H9 (cell line): ENCODE data around the gene TRMT1L. TPM values are rescaled to one million over a fixed set of nuclear protein-coding genes. Genes with fewer than 3 reads are reported as not detected.

Experiments
- DNase-seq: peaks from one replicate; pipeline ENCODE4 v3.0.0-alpha.2; 2017
- H2AFZ ChIP-seq: one replicate; pipeline ENCODE4 v1.6.1; 2013; ENCODE audit warnings: mild to moderate bottlenecking, low read length, control low read depth, moderate library complexity
- H2AK5ac ChIP-seq: 2 replicates; pipeline ENCODE4 v1.6.1; 2013; ENCODE audit warnings: low read length, control low read depth, mixed read lengths; ENCODE audit not compliant: insufficient read length
- H2BK120ac ChIP-seq: one replicate; pipeline ENCODE4 v1.6.1; 2013; ENCODE audit warnings: low read depth, mild to moderate bottlenecking, low read length, control low read depth, inconsistent platforms; ENCODE audit not compliant: poor library complexity, severe bottlenecking
- H2BK12ac ChIP-seq: 2 replicates; pipeline ENCODE4 v1.6.1; 2013; ENCODE audit warnings: low read length, control low read depth, mixed read lengths, low read depth; ENCODE audit not compliant: insufficient read length
- H2BK15ac ChIP-seq: 2 replicates; pipeline ENCODE4 v1.6.1; 2013; ENCODE audit warnings: low read depth, low read length, control low read depth
- H2BK20ac ChIP-seq: one replicate; pipeline ENCODE4 v1.6.1; 2013; ENCODE audit warnings: low read depth, mild to moderate bottlenecking, low read length, control low read depth, inconsistent platforms; ENCODE audit not compliant: poor library complexity, severe bottlenecking
- H2BK5ac ChIP-seq: 2 replicates; pipeline ENCODE4 v1.6.1; 2013; ENCODE audit warnings: low read length, control low read depth, mixed read lengths; ENCODE audit not compliant: insufficient read length
- H3K14ac ChIP-seq: 2 replicates; pipeline ENCODE4 v1.6.1; 2013; ENCODE audit warnings: low read length, control low read depth; ENCODE audit not compliant: insufficient read depth
- H3K18ac ChIP-seq: 2 replicates; pipeline ENCODE4 v1.6.1; 2013; ENCODE audit warnings: low read depth, mild to moderate bottlenecking, mixed read lengths, low read length, control low read depth; ENCODE audit not compliant: insufficient read length
- H3K23ac ChIP-seq: 2 replicates; pipeline ENCODE4 v1.6.1; 2013; ENCODE audit warnings: low read length, control low read depth, mixed read lengths, low read depth; ENCODE audit not compliant: insufficient read length
- H3K23me2 ChIP-seq: 2 replicates; pipeline ENCODE4 v1.6.1; 2013; ENCODE audit warnings: low read depth, mild to moderate bottlenecking, mixed read lengths, low read length, control low read depth; ENCODE audit not compliant: insufficient read length, poor library complexity, severe bottlenecking
- H3K27ac ChIP-seq: 2 replicates; pipeline ENCODE4 v1.5.1; 2013; ENCODE audit warnings: low read length, control low read depth, mixed read lengths, low read depth; ENCODE audit not compliant: insufficient read length
- H3K27me3 ChIP-seq: 2 replicates; pipeline ENCODE4 v1.6.1; 2013; ENCODE audit warnings: low read length, control low read depth, inconsistent platforms; ENCODE audit not compliant: insufficient read depth
- H3K4ac ChIP-seq: 2 replicates; pipeline ENCODE4 v1.6.1; 2013; ENCODE audit warnings: low read depth, mild to moderate bottlenecking, control low read depth, inconsistent platforms, low read length, moderate library complexity
- H3K4me1 ChIP-seq: 2 replicates; pipeline ENCODE4 v1.6.1; 2013; ENCODE audit warnings: low read length, control low read depth, inconsistent platforms; ENCODE audit not compliant: insufficient read depth
- H3K4me2 ChIP-seq: 2 replicates; pipeline ENCODE4 v1.6.1; 2013; ENCODE audit warnings: low read length, control low read depth, mixed read lengths; ENCODE audit not compliant: insufficient read length, insufficient read depth
- H3K56ac ChIP-seq: 2 replicates; pipeline ENCODE4 v1.6.1; 2013; ENCODE audit warnings: low read depth, mild to moderate bottlenecking, mixed read lengths, low read length, control low read depth; ENCODE audit not compliant: insufficient read length
- H3K79me1 ChIP-seq: 2 replicates; pipeline ENCODE4 v1.6.1; 2013; ENCODE audit warnings: low read depth, mild to moderate bottlenecking, moderate library complexity, low read length, control low read depth, inconsistent platforms; ENCODE audit not compliant: insufficient read depth, poor library complexity, severe bottlenecking
- H3K79me2 ChIP-seq: 2 replicates; pipeline ENCODE4 v1.6.1; 2013; ENCODE audit warnings: low read length, control low read depth, inconsistent platforms; ENCODE audit not compliant: insufficient read depth
- H3K9ac ChIP-seq: 2 replicates; pipeline ENCODE4 v1.6.1; 2013; ENCODE audit warnings: low read length, control low read depth, mixed read lengths; ENCODE audit not compliant: insufficient read length; ENCODE audit errors: extremely low read depth
- H3K9me3 ChIP-seq: one replicate; pipeline ENCODE4 v1.6.1; 2013; ENCODE audit warnings: low read depth, low read length, inconsistent platforms; ENCODE audit not compliant: control insufficient read depth
- H3T11ph ChIP-seq: one replicate; pipeline ENCODE4 v1.6.1; 2013; ENCODE audit warnings: mild to moderate bottlenecking, low read length, control low read depth, inconsistent platforms
- H4K20me1 ChIP-seq: one replicate; pipeline ENCODE4 v1.6.1; 2013; ENCODE audit not compliant: control insufficient read depth, insufficient read length, insufficient read depth
- H4K5ac ChIP-seq: 2 replicates; pipeline ENCODE4 v1.6.1; 2013; ENCODE audit warnings: low read depth, mild to moderate bottlenecking, mixed read lengths, low read length, control low read depth; ENCODE audit not compliant: insufficient read length
- H4K8ac ChIP-seq: replicated peaks from 2 replicates; pipeline ENCODE4 v1.6.1; 2013; ENCODE audit warnings: low read length, control low read depth, mixed read lengths, low read depth; ENCODE audit not compliant: insufficient read length
- H4K91ac ChIP-seq: 2 replicates; pipeline ENCODE4 v1.6.1; 2013; ENCODE audit warnings: low read depth, mild to moderate bottlenecking, moderate library complexity, mixed read lengths, low read length, control low read depth; ENCODE audit not compliant: insufficient read length
- H3K27ac Mint-ChIP-seq, 3 experiments: 2 replicates in 2 of 3; 3 replicates in 1 of 3; pipeline ENCODE4 v1.8.0; 2020 to 2021; ENCODE audit warnings: mixed read lengths in 3 of 3, mild to moderate bottlenecking in 1 of 3, moderate library complexity in 1 of 3
- H3K27me3 Mint-ChIP-seq: 2 replicates; pipeline ENCODE4 v1.8.0; 2021; ENCODE audit warnings: low read depth, mild to moderate bottlenecking, moderate library complexity, mixed read lengths
- H3K36me3 Mint-ChIP-seq, 3 experiments: 2 replicates in 2 of 3; 3 replicates in 1 of 3; pipeline ENCODE4 v1.8.0; 2020 to 2021; ENCODE audit warnings: low read depth in 3 of 3, mixed read lengths in 3 of 3; ENCODE audit not compliant: insufficient read depth in 1 of 3
- H3K4me1 Mint-ChIP-seq, 2 experiments: 2 replicates each; pipeline ENCODE4 v1.8.0; 2020; ENCODE audit warnings: mixed read lengths in 2 of 2
- H3K4me3 Mint-ChIP-seq, 2 experiments: 2 replicates in 1 of 2; 3 replicates in 1 of 2; pipeline ENCODE4 v1.8.0; 2020 to 2021; ENCODE audit warnings: mild to moderate bottlenecking in 2 of 2, mixed read lengths in 2 of 2, moderate library complexity in 1 of 2
- H3K9me3 Mint-ChIP-seq, 2 experiments: 2 replicates in 1 of 2; 3 replicates in 1 of 2; pipeline ENCODE4 v1.8.0; 2020; ENCODE audit warnings: mild to moderate bottlenecking in 2 of 2, mixed read lengths in 2 of 2, moderate library complexity in 1 of 2
- CTCF ChIP-seq: fragments of 200-600 bp; sonication (generic); conservative IDR thresholded peaks from 3 replicates; pipeline ENCODE4 v1.8.0; 2021; ENCODE audit warnings: antibody characterized with exemption, mild to moderate bottlenecking
- WGBS: extraction: QIAGEN DNeasy Blood & Tissue Kit; methylation state at CpG from one replicate; pipeline ENCODE4 v1.1.7; 2013; ENCODE audit warnings: missing lambda C conversion rate, low lambda C conversion rate, mixed read lengths; ENCODE audit not compliant: insufficient read length; ENCODE audit errors: extremely low coverage; 5-methylcytosine and 5-hydroxymethylcytosine counted together
- total RNA-seq: library from RNA; stranded (reverse); gene quantifications from 2 replicates; pipeline ENCODE4 v1.2.1, GENCODE V29; 2021

TRMT1L gene
- total RNA-seq, 1 experiment from 2014 or later = 17.9 TPM

GRCh38 chr1:185154912-185155513, 1.7 kb downstream of the TRMT1L start:
- Mint-ChIP-seq H3K27me3 (no peaks in the 10 kb centered on the region), H3K36me3 (peaks cover 0 to 4% (median 0%) of the 10 kb centered on the region in 3 experiments; a peak in 1 of 7 replicates), H3K4me3 (peak overlapping the region; percentile 92 to 97), H3K9me3 (no peaks in the 10 kb centered on the region; a peak in 2 of 5 replicates), H3K4me1 (peaks cover 13 to 17% of the 10 kb centered on the region in 2 experiments), H3K27ac (no peak overlapping the region)
- no peak overlapping the region for H2AFZ ChIP-seq
- DNase-seq = no peak
- H3K18ac ChIP-seq = no peak overlapping the region
- H4K5ac ChIP-seq = no peak overlapping the region
- H3K14ac ChIP-seq = no peak overlapping the region
- H3K9ac ChIP-seq = no peak overlapping the region
- no peak overlapping the region for H3K23ac ChIP-seq
- H2BK120ac ChIP-seq = no peak overlapping the region
- H4K91ac ChIP-seq = no peak overlapping the region
- H3K4me2 ChIP-seq = no peak overlapping the region
- no peaks in the 10 kb centered on the region for H3K27me3 ChIP-seq
- no peak overlapping the region for H2BK20ac ChIP-seq
- H3K27ac ChIP-seq = no peak overlapping the region
- no peak overlapping the region for H3K4ac ChIP-seq
- no peak overlapping the region for H3K56ac ChIP-seq
- peaks cover 13% of the 10 kb centered on the region for H3K23me2 ChIP-seq
- H4K8ac ChIP-seq = no peak overlapping the region
- no peak overlapping the region for H2BK12ac ChIP-seq
- no peak overlapping the region for H2AK5ac ChIP-seq
- H3K79me2 ChIP-seq = no peaks in the 10 kb centered on the region
- H4K20me1 ChIP-seq = no peaks in the 10 kb centered on the region
- H2BK15ac ChIP-seq = no peak overlapping the region
- H2BK5ac ChIP-seq = no peak overlapping the region
- no CpG with 5 or more reads among the region's 2 CpGs for WGBS
- TF ChIP-seq CTCF = no peak
- H3K79me1 ChIP-seq = no peaks in the 10 kb centered on the region
- H3T11ph ChIP-seq = no peak overlapping the region
- no peaks in the 10 kb centered on the region for H3K4me1 ChIP-seq
- H3K9me3 ChIP-seq = no peaks in the 10 kb centered on the region
